Measurements from ENCODE around the gene ADISSP.
A peak's percentile ranks its signal among the peaks of the same experiment; 100 is the strongest.

The ADISSP gene

DNA sequence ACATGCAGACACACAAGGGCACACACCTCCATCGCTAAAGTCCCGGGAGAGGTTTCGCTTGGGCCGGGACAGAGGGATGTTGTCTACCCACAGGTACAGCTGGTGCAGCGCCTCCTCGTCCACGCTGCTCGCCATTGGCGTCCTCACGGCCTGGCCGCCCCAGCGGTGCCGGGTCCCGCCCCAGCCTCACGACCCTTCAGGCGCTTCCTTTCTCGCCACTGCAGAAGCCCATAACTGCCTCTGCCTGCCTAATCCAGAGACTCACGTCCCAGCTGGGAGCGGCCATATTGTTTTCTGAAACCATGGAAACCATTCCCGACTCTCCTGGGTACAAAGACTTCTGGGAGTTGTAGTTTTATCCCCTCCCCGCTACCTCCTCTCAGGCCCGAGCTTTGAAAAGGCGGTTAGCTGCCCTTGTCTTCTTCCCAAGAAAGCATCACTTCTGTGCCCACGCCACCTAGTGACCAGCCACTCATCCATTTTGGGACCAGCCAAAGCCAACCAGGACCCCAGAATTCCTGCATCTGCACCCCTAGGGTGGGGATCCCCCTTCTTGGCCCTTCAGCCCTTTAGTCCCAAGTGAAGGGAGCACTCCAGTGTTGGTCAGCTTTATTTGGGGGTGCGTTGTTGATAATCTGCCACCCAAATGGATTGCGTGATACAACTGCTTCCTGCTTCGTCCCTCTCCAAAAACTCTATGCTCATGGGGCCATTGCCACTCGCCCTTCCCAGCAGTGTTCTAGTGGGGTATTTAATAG, 13.8 kb upstream of the ADISSP start, which contains the start of gene SPEF1:
Gene SPEF1, minus strand, starts transcription at position 296 of the 758 bp plus-strand sequence. Its CDS starts 161 bp downstream, at position 135.
- TF ChIP-seq, protein P1, sequence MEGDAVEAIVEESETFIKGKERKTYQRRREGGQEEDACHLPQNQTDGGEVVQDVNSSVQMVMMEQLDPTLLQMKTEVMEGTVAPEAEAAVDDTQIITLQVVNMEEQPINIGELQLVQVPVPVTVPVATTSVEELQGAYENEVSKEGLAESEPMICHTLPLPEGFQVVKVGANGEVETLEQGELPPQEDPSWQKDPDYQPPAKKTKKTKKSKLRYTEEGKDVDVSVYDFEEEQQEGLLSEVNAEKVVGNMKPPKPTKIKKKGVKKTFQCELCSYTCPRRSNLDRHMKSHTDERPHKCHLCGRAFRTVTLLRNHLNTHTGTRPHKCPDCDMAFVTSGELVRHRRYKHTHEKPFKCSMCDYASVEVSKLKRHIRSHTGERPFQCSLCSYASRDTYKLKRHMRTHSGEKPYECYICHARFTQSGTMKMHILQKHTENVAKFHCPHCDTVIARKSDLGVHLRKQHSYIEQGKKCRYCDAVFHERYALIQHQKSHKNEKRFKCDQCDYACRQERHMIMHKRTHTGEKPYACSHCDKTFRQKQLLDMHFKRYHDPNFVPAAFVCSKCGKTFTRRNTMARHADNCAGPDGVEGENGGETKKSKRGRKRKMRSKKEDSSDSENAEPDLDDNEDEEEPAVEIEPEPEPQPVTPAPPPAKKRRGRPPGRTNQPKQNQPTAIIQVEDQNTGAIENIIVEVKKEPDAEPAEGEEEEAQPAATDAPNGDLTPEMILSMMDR (conservative IDR thresholded peaks at IDR 0.05; ENCODE audit: control insufficient read depth, insufficient read depth, low read depth, low read length), result peak; percentile 55
- peak; percentile 93 for DNase-seq (ENCODE audit: low read depth)
- peak within 1 kb of the TSS; percentile 44 for H3K4me3 ChIP-seq (ENCODE audit: control insufficient read depth, low read depth, low read length)

DNA sequence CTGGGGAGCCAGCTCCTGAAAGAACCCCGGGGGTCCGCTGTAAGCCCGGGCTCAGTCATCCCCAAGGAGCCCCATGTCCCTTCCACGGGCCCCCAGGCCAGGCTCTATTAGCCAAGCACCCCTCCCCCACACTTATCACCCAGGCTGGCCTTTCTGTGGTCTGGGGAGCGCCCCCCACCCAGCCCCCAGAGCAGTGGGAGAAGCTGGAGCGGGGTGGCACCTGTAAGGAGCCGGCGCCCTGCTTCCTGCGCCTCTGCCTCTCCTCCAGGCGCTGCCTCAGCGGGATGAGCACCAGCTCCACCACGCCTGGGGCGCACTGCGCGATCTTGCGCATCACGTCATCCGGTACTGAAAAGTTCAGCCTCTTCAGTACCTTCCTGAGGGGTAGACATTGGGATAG, 11.4 kb upstream of the ADISSP start:
- DNase-seq (ENCODE audit: low read depth), result no peak
- H3K4me3 ChIP-seq (ENCODE audit: control insufficient read depth, low read depth, low read length), result no peak overlapping the region
- TF ChIP-seq, protein P1 (conservative IDR thresholded peaks at IDR 0.05; ENCODE audit: control insufficient read depth, insufficient read depth, low read depth, low read length), result no peak

DNA sequence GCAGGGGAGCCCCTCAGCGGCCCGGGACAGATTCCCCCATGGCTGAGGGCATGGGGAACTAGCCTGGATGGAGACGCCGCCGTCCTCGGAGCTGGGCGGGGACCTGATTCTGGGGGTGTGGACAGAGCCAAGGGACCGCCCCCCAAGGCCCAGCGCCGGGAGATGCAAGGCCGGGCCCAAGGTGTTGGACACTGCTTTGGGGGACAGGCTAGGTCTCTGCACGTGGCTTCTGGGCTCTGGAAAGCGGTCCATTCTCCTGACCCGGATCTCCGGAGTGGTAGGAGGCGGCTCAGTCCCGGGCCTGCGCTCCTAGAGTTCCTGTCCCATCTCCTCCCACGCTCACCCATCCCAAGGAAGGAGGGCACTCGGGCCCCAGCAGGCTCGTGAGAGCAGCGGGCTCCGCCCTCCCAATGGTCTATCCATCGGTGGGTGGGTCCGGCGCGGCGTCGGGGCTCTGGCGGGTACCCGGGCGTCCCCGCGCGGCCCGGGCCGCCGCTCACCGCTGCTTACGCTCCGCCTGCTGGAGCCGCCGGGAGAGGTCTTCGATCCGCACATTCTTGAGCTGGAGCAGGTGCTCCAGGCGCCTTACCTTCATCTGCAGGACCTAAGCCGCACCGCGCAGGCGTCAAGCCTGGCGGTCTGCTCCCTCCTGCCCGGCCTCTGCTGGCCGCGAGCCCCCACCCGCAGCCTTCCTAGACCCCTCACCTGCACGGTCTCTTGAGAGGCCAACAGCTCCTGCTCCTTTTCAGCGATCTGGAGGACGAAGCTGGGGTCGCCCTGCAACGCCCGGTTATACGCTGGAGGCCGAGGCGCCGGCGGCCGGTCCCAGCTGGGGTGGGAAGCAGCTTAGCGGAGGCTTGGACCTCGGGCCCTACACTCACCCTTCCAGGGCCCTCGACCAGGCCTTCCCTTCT, 10.4 kb upstream of the ADISSP start:
- peak; percentile 41 for DNase-seq (ENCODE audit: low read depth)
- TF ChIP-seq, protein P1 (conservative IDR thresholded peaks at IDR 0.05; ENCODE audit: control insufficient read depth, insufficient read depth, low read depth, low read length), result no peak
- peak overlapping the region; percentile 59 for H3K4me3 ChIP-seq (ENCODE audit: control insufficient read depth, low read depth, low read length)

DNA sequence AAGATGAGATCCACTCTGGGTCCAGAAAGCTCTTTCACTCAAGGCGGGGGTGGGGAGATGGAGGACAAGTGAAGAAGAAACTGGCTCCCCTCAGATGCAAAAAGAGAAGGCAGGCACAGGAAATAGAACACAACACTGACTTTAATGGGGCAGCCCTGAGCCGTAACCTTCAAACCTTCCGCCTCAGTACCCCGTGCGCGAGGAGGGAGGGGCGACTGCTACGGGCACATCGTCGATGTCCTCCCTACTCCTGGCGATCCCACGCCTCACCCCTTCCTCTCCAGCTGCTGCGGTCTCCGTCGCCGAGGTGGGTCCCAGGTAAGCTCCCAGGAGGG, 9.8 kb upstream of the ADISSP start:
- DNase-seq (ENCODE audit: low read depth), result no peak
- H3K4me3 ChIP-seq (ENCODE audit: control insufficient read depth, low read depth, low read length), result peak overlapping the region; percentile 59
- TF ChIP-seq, protein P1 (conservative IDR thresholded peaks at IDR 0.05; ENCODE audit: control insufficient read depth, insufficient read depth, low read depth, low read length), result no peak

DNA sequence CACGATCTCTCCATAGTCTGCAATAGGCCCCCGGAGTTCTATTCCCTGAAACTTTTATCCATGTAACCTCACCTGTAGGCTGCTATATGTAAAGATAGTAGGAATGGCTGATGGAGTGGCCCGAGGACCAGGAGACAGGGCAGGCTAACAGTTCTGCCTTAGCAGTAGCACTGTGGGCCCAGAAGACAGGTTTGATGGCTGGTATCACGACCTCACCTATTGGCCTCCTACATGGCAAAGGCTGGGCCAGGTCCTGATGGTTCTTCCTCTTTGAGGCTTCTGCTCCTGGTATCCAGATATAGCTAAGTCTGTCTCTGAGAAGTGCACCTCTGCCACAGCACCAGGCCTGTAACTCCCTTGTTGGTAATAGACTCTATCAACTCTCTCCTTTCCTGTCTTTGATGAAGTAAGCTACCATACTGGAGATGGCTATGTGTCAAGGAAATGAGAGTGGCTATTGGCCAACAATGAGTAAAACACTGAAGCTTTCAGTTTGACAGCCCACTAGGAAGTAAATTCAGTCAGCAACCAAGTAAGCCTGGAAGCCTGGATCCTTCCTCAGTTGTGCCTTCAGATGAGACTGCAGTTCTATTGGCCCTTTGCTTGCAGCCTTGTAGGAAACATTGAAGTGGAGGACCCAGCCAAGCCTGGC, 8.0 kb upstream of the ADISSP start:
- H3K4me3 ChIP-seq (ENCODE audit: control insufficient read depth, low read depth, low read length), result no peak overlapping the region
- TF ChIP-seq, protein P1 (conservative IDR thresholded peaks at IDR 0.05; ENCODE audit: control insufficient read depth, insufficient read depth, low read depth, low read length), result no peak
- no peak for DNase-seq (ENCODE audit: low read depth)

DNA sequence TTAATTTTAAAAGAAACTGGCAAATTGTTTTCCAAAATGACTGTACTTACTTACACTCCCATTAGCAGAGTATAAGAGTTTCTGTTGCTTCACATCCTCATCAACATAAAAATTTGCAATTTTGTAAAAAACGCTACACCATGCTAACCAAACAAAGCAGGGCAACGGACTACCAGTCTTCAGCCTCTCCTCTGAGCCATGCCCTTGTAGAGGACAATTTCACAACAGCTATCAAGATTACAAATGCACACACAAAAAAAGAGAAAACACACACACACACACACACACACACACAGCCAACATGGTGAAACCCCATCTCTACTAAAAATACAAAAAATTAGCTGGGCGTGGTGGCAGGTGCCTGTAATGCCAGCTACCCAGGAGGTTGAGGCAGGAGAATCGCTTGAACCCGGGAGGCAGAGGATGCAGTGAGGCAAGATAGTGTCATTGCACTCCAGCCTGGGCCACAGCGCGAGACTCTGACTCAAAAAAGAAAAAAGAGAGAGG, 4.1 kb upstream of the ADISSP start:
- no peak overlapping the region for H3K4me3 ChIP-seq (ENCODE audit: control insufficient read depth, low read depth, low read length)
- TF ChIP-seq, protein P1 (conservative IDR thresholded peaks at IDR 0.05; ENCODE audit: control insufficient read depth, insufficient read depth, low read depth, low read length), result no peak
- no peak for DNase-seq (ENCODE audit: low read depth)
